CD8-positive, alpha-beta memory T cell (primary cell): ENCODE data around the gene IZUMO3. TPM values are rescaled to one million over a fixed set of nuclear protein-coding genes. Genes with fewer than 3 reads are reported as not detected.

Source experiments
- CTCF ChIA-PET: fragments of 350-600 bp; sonication (Branson Sonifier 250); formaldehyde crosslinking; loops from one replicate; lab custom pipeline; 2021; ENCODE audit warnings: antibody characterized with exemption; lab: Charles Lee
- POLR2A ChIA-PET: fragments of 350-600 bp; sonication (Branson Sonifier 250); formaldehyde crosslinking; loops from one replicate; lab custom pipeline; 2021; ENCODE audit warnings: antibody characterized with exemption; lab: Charles Lee
- DNase-seq, 5 donors: peaks; one replicate each; pipeline versions ENCODE4 v3.0.0 to v3.0.0-alpha.2; 2020 to 2022; ENCODE audit warnings: mixed read lengths in 1 of 5
- H3K27ac ChIP-seq: one replicate; pipeline ENCODE4 v1.7.0; 2013; ENCODE audit warnings: low read depth, mild to moderate bottlenecking, low read length, moderate library complexity
- H3K27me3 ChIP-seq: 2 replicates; pipeline ENCODE4 v1.7.0; 2013; ENCODE audit warnings: low read length, mild to moderate bottlenecking; ENCODE audit not compliant: insufficient read depth, poor library complexity, severe bottlenecking
- H3K36me3 ChIP-seq: 2 replicates; pipeline ENCODE4 v1.7.0; 2013; ENCODE audit warnings: mild to moderate bottlenecking, low read length, moderate library complexity; ENCODE audit not compliant: insufficient read depth
- H3K4me1 ChIP-seq: 2 replicates; pipeline ENCODE4 v1.7.0; 2013; ENCODE audit warnings: mild to moderate bottlenecking, low read length, moderate library complexity; ENCODE audit not compliant: insufficient read depth
- H3K4me3 ChIP-seq: 2 replicates; pipeline ENCODE4 v1.7.0; 2013; ENCODE audit warnings: mild to moderate bottlenecking, low read length
- H3K9me3 ChIP-seq: 2 replicates; pipeline ENCODE4 v1.7.0; 2013; ENCODE audit warnings: mild to moderate bottlenecking, low read length
- H3K27ac Mint-ChIP-seq, 8 donors: one replicate each; pipeline ENCODE4 v1.8.0; 2020 to 2021; ENCODE audit warnings: mixed read lengths in 8 of 8, mild to moderate bottlenecking in 6 of 8, inconsistent platforms in 3 of 8, moderate library complexity in 3 of 8
- H3K27me3 Mint-ChIP-seq, 2 donors: one replicate each; pipeline ENCODE4 v1.8.0; 2020 to 2021; ENCODE audit warnings: mixed read lengths in 2 of 2, mild to moderate bottlenecking in 1 of 2, moderate library complexity in 1 of 2
- H3K36me3 Mint-ChIP-seq, 3 donors: one replicate each; pipeline ENCODE4 v1.8.0; 2020 to 2021; ENCODE audit warnings: mixed read lengths in 3 of 3, inconsistent platforms in 1 of 3, mild to moderate bottlenecking in 1 of 3
- H3K4me1 Mint-ChIP-seq, 3 donors: one replicate each; pipeline ENCODE4 v1.8.0; 2020 to 2021; ENCODE audit warnings: mixed read lengths in 3 of 3, inconsistent platforms in 1 of 3, mild to moderate bottlenecking in 1 of 3
- H3K4me3 Mint-ChIP-seq, 7 donors: one replicate each; pipeline ENCODE4 v1.8.0; 2020 to 2021; ENCODE audit warnings: mixed read lengths in 7 of 7, mild to moderate bottlenecking in 6 of 7, moderate library complexity in 4 of 7, inconsistent platforms in 2 of 7
- H3K9me3 Mint-ChIP-seq, 5 donors: one replicate each; pipeline ENCODE4 v1.8.0; 2020 to 2022; ENCODE audit warnings: mixed read lengths in 5 of 5, mild to moderate bottlenecking in 3 of 5, moderate library complexity in 2 of 5, inconsistent platforms in 1 of 5
- polyA plus RNA-seq: library from polyadenylated mRNA; unstranded; fragments of 300-500 nt; fragmentation: Illumina TruSeq; gene quantifications from one replicate; pipeline ENCODE4 v1.2.3, GENCODE V29; 2021
- total RNA-seq, 2 experiments: library from RNA; stranded (reverse); gene quantifications; one replicate each; pipeline ENCODE4 v1.2.3, GENCODE V29; 2021

IZUMO3 gene
- total and polyA plus RNA-seq, 3 experiments from 2014 or later: not detected

GRCh38 chr9:24502206-24502937 lies 43.3 kb downstream of the IZUMO3 start:
- POLR2A ChIA-PET: no interaction called here

GRCh38 chr9:24500761-24501160 lies 44.9 kb downstream of the IZUMO3 start:
- no peaks in the 10 kb centered on the region for H3K4me1 Mint-ChIP-seq
- Histone ChIP-seq H3K9me3 (no peaks in the 10 kb centered on the region), H3K27ac (no peak overlapping the region), H3K27me3 (no peaks in the 10 kb centered on the region), H3K4me3 (no peak overlapping the region), H3K36me3 (no peaks in the 10 kb centered on the region), H3K4me1 (no peaks in the 10 kb centered on the region)
- H3K27ac Mint-ChIP-seq: no peak overlapping the region
- no peaks in the 10 kb centered on the region for H3K36me3 Mint-ChIP-seq
- no peaks in the 10 kb centered on the region for H3K27me3 Mint-ChIP-seq
- peaks cover 3 to 30% (median 17%) of the 10 kb centered on the region in 5 donors for H3K9me3 Mint-ChIP-seq
- POLR2A ChIA-PET: no interaction called here
- CTCF ChIA-PET: no interaction called here
- no peak for DNase-seq
- no peak overlapping the region for H3K4me3 Mint-ChIP-seq

More at GRCh38 chr9:24502206-24502937, 43.3 kb downstream of the IZUMO3 start:
- Histone ChIP-seq H3K27ac (no peak overlapping the region), H3K27me3 (no peaks in the 10 kb centered on the region), H3K36me3 (no peaks in the 10 kb centered on the region), H3K4me1 (no peaks in the 10 kb centered on the region), H3K9me3 (no peaks in the 10 kb centered on the region), H3K4me3 (no peak overlapping the region)
- peaks cover 3 to 22% (median 17%) of the 10 kb centered on the region in 5 donors for H3K9me3 Mint-ChIP-seq
- H3K27ac Mint-ChIP-seq: no peak overlapping the region
- no peaks in the 10 kb centered on the region for H3K27me3 Mint-ChIP-seq
- no peaks in the 10 kb centered on the region for H3K36me3 Mint-ChIP-seq
- no peak for DNase-seq
- H3K4me1 Mint-ChIP-seq: no peaks in the 10 kb centered on the region
- H3K4me3 Mint-ChIP-seq: no peak overlapping the region
- CTCF ChIA-PET: no interaction called here

DNA sequence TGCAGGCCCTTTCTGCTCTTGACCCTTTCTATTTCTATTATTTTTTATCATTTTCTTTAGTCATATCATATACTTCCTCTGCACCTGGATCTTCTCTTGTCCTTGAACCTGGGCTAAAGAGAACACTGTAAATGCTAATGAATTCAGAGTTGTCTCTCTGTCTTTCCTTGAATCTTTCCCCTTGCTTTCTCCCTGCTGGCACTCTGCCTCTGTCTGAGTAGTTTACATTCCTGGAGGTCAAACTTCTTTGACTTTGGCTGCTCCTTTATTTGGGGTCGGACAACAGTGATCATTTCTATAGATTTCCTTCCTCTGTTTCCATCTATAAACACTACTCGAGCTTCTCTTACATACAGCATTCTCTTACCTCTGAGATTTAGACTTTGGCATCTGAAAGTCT lies 47.1 kb downstream of the IZUMO3 start:
- H3K36me3 Mint-ChIP-seq: no peaks in the 10 kb centered on the region
- no peaks in the 10 kb centered on the region for H3K4me1 ChIP-seq
- peak overlapping the region in 1 of 8 donors; percentile 3 for H3K27ac Mint-ChIP-seq
- no peaks in the 10 kb centered on the region for H3K27me3 Mint-ChIP-seq
- H3K9me3 ChIP-seq: no peaks in the 10 kb centered on the region
- H3K36me3 ChIP-seq: no peaks in the 10 kb centered on the region
- H3K4me3 Mint-ChIP-seq: no peak overlapping the region
- no peaks in the 10 kb centered on the region for H3K27me3 ChIP-seq
- H3K27ac ChIP-seq: no peak overlapping the region
- no peak overlapping the region for H3K4me3 ChIP-seq
- no peaks in the 10 kb centered on the region for H3K4me1 Mint-ChIP-seq
- POLR2A ChIA-PET: no interaction called here
- no peak for DNase-seq
- CTCF ChIA-PET: no interaction called here
- H3K9me3 Mint-ChIP-seq: peaks cover 3 to 34% (median 15%) of the 10 kb centered on the region in 5 donors

DNA sequence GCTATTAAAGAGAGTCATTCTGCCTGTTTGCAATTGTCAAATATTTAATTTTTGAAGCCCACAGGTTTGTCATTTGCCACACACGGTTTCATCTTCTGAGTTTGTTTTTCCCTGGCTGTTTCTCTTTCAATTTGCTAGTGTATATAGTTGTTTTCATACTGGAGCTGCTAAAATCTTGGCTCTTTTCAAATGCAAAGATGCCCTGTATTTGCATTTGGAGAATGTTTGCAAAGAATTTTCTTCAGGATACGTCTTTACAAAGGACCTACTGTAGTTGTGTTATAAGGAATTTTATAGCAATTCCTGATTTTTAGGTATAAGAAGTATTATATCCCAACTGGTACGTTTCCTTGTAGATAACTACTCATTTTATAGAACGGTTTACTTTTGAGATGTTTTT lies 48.0 kb downstream of the IZUMO3 start:
- DNase-seq: no peak
- Histone ChIP-seq H3K9me3 (no peaks in the 10 kb centered on the region), H3K36me3 (no peaks in the 10 kb centered on the region), H3K27me3 (no peaks in the 10 kb centered on the region), H3K4me3 (no peak overlapping the region), H3K4me1 (no peaks in the 10 kb centered on the region), H3K27ac (no peak overlapping the region)
- POLR2A ChIA-PET: no interaction called here
- Mint-ChIP-seq H3K27me3 (no peaks in the 10 kb centered on the region), H3K4me3 (no peak overlapping the region), H3K4me1 (no peaks in the 10 kb centered on the region), H3K9me3 (peaks cover 3 to 35% (median 19%) of the 10 kb centered on the region in 5 donors), H3K36me3 (no peaks in the 10 kb centered on the region), H3K27ac (no peak overlapping the region)
- CTCF ChIA-PET: no interaction called here
